HG03139 (cell line): ENCODE results near the gene ATP6V0E2.

Experiments used
- ATAC-seq: cut with Tn5 transposase; IDR thresholded peaks from one replicate; pipeline ENCODE4 v1.9.1; 2021; ENCODE audit not compliant: unreplicated experiment

Gene ATP6V0E2

GRCh38 chr7:149861728-149862045 lies 12.1 kb upstream of the ATP6V0E2 start:
- no peak for ATAC-seq

- no peak for ATAC-seq
These were observed 11.6 kb upstream of the ATP6V0E2 start for GRCh38 chr7:149862156-149862555.

GRCh38 chr7:149863500-149863899 lies 10.3 kb upstream of the ATP6V0E2 start:
- no peak for ATAC-seq

GRCh38 chr7:149864023-149864422 lies 9.7 kb upstream of the ATP6V0E2 start:
- no peak for ATAC-seq

GRCh38 chr7:149864751-149865150 lies 9.0 kb upstream of the ATP6V0E2 start:
- no peak for ATAC-seq

GRCh38 chr7:149865437-149865836 lies 8.3 kb upstream of the ATP6V0E2 start:
- ATAC-seq = peak; percentile 48

GRCh38 chr7:149866139-149866778 lies 7.5 kb upstream of the ATP6V0E2 start:
- no peak for ATAC-seq

- ATAC-seq = no peak
These were observed 6.9 kb upstream of the ATP6V0E2 start for GRCh38 chr7:149866779-149867447.

GRCh38 chr7:149867762-149868622 lies 5.8 kb upstream of the ATP6V0E2 start:
- no peak for ATAC-seq

- no peak for ATAC-seq
These were observed 5.0 kb upstream of the ATP6V0E2 start for GRCh38 chr7:149868623-149869290.

GRCh38 chr7:149869291-149869650 lies 4.5 kb upstream of the ATP6V0E2 start:
- ATAC-seq = no peak

GRCh38 chr7:149869867-149870266 lies 3.9 kb upstream of the ATP6V0E2 start:
- ATAC-seq = no peak

- ATAC-seq = no peak
These were observed 3.5 kb upstream of the ATP6V0E2 start for GRCh38 chr7:149870274-149870673.

- ATAC-seq = no peak
These were observed 2.9 kb upstream of the ATP6V0E2 start for GRCh38 chr7:149870701-149871483.

GRCh38 chr7:149871576-149871975 lies 2.2 kb upstream of the ATP6V0E2 start:
- no peak for ATAC-seq

- ATAC-seq = no peak
These were observed 1.2 kb upstream of the ATP6V0E2 start for GRCh38 chr7:149872419-149873073.

- ATAC-seq = no peak
These were observed 338 bp downstream of the ATP6V0E2 start for GRCh38 chr7:149873970-149874643.

GRCh38 chr7:149874644-149875028 lies 867 bp downstream of the ATP6V0E2 start:
- ATAC-seq = no peak

- no peak for ATAC-seq
These were observed 1.6 kb downstream of the ATP6V0E2 start for GRCh38 chr7:149875396-149875795.
